Measurements from ENCODE around the gene ACTG1. TPM values are rescaled to one million over a fixed set of nuclear protein-coding genes. Genes with fewer than 3 reads are reported as not detected.

ACTG1 gene
- total RNA-seq, 1 donor from 2014 or later: 4,027 TPM

DNA sequence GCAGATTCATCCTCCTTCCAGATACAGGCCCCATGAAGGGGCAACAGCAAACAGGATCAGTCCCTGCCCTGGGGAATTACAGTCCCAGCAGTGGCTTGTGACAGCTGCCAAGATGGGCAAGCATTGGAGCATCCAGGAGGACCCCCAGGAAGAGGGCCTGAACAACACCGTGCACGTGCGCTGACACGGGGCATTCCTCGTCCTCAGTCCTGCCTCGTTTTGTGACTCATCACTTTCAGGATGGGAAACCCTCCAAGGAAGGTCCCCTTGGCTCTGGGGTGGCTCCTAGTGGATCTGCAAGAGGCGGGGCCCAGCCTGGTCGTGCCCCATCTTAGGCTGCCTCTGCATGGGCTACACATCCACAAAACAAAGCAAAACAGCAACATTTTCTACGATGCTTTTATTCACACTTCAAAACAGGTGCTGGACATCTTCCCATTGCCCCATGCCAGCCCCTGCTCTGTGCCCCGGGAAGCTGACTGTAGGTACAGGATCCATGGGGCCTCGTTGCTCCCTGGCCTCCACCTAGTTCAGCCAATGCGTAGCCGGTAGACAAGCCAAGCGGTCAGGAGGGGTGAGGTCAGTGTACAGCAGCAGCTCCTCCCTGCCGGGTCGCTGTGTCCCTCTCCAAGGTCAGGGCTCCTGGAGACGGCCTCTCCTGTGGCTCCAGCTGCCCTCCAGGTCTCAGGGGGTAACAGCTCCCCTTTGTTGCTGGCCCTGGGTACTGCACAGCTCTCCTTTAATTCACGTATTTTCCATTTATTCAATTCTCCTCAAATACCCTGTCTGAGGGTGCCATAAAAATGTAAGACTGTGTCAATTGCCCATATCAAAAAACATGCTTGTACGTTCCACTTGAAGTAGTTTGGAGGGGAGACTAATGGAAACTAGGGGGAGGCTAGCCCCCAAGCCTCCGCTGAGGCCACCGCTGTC is 32.2 kb downstream of the ACTG1 start:
- ATAC-seq: no peak

DNA sequence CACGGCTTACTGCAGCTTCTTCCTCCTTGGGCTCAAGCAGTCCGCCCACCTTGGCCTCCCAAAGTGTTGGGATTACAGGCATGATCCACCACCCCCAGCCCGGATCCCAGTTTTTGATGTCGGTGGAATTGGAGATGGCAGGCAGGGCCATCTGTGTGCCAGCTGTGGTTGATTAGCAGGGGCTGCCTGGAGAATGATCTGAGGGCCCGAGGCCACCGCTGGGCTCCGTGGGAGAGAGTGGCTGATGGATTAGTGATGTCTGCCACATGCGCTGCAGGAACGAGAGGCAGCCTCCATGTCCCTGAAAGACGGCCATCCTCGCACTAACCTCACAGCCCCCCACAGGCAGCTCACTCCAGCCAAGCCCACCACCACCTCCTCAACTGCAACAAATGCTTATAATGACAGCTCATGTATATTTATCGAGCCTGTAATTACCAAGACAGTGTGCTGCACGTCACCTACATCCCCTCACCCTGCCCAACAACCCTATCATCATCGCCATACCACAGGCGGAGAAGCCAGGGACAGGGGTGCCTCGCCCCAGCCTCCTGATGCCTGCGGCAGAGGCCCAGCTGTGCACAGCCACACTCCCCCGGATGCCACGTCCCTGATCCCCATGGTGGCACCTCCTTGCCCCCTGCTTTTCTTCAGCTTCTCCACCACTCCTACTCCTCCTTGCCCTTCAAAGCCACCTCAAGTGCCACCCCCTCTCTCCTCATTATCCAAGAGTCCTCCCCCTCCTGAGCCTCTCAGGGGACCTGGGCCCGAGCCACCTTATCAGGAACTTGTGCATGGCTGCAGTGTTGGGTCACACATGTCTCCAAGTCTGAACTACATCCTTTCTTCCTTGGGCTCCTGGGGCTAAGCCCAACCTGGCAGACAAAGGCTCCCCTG is 33.2 kb downstream of the ACTG1 start:
- ATAC-seq: no peak

DNA sequence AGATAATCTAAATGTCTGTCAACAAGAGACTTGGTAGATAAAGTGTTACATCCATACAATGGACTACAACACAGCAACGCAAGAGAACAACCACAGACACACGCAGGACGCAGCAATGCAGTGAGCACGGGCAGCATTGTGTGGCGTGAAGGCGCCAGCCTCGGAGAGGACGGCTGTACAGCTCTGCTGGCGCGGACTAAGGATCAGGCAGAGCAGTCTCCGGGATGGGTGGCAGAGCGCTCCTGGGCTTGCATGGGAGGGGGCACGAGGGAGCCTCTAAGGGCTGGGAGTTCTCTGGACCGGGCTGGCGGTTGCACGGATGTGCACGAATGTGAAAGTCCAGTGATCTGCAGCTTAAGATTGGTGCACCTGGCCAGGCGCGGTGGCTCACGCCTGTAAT is 34.5 kb downstream of the ACTG1 start:
- no peak for ATAC-seq

GRCh38 chr17:81477173-81477572 is 35.4 kb downstream of the ACTG1 start:
- ATAC-seq: no peak

DNA sequence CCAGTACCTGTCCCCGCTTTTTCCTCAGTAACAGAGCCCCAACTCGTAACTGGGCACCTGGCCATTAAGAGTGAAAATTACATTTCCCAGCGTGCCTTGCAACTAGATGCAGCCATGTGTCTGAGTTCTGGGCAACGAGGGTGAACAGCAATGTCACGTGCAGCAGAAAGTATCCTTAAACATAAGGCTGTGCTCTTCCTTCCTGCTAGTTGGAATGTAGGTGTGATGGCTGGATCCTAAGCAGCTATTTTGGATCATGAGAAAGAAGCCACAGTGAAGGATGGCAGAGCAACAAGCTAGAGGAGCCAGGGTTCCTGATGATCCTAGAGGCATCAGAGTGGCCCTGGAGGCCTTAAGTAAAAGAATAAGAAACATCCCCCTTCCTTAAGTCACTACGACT is 36.0 kb downstream of the ACTG1 start:
- no peak for ATAC-seq

DNA sequence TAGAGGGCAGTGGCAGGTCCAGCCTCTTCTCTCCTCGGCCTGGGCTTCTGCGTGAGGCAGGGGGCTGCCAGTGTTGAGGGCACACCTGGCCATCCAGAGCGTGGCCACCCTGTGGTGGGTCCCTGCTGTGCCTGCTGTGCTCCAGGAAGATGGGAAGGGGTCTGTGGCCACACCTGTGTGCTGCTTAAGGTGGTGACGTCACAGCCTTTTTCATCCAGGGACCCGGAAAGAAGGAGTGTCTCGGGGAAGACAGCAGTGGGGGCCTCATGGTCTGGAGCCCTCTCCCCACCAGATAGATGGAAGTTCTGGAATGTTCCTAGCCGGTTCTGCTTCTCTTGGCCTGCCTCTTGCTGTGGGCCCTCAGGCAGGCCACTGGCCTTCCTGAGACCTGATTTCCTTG is 36.5 kb downstream of the ACTG1 start:
- ATAC-seq: no peak

- no peak for ATAC-seq
Observed at GRCh38 chr17:81474958-81475357, 37.6 kb downstream of the ACTG1 start.

GRCh38 chr17:81473019-81473418 is 39.6 kb downstream of the ACTG1 start:
- ATAC-seq: no peak

DNA sequence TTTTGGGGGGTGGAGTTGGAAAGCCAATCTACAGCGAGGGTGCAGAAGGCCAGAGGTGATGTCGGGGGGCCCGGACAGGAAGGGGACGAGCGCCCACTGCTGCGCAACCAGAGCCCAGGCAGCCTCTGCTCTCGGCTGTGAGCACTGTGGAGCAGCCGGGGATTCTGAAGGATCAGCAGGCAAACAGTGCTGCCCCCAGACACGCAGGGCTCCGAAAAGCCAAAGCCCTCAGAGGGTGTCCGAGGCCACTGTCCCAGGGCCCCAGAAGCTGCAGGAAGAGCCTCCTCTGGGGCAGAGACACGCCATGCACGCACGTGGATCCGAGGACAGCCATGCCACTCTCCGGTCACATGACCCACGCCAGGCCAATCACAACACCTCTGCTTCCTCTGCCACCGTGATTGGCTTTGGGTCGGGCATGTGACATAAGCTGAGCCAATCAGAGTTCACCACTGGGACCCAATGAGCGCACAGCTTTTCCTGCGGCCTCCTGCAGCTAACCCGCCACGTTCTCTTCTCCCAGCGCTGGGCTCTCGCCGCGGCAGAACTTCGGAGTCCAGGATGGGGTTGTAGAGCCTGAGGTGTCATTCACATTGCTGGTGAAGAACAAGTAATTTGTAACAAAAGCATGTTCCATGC is 40.7 kb downstream of the ACTG1 start:
- peak; percentile 5 for ATAC-seq

- ATAC-seq: no peak
Observed at GRCh38 chr17:81470944-81471817, 41.4 kb downstream of the ACTG1 start.

- ATAC-seq: no peak
Observed at GRCh38 chr17:81470270-81470943, 42.2 kb downstream of the ACTG1 start.

GRCh38 chr17:81469266-81469665 is 43.3 kb downstream of the ACTG1 start:
- ATAC-seq: no peak

- no peak for ATAC-seq
Observed at GRCh38 chr17:81468770-81469121, 43.9 kb downstream of the ACTG1 start.

- ATAC-seq: no peak
Observed at GRCh38 chr17:81468111-81468769, 44.4 kb downstream of the ACTG1 start.

- no peak for ATAC-seq
Observed at GRCh38 chr17:81466564-81467472, 45.8 kb downstream of the ACTG1 start.

GRCh38 chr17:81465910-81466309 is 46.7 kb downstream of the ACTG1 start:
- ATAC-seq: no peak

- no peak for ATAC-seq
Observed at GRCh38 chr17:81464586-81464985, 48.0 kb downstream of the ACTG1 start.

- ATAC-seq: no peak
Observed at GRCh38 chr17:81463506-81463905, 49.1 kb downstream of the ACTG1 start.

GRCh38 chr17:81462506-81463125 is 50.0 kb downstream of the ACTG1 start:
- ATAC-seq: no peak

All from esophagus mucosa (tissue), 1 donor.